Nephron progenitor cell (in vitro differentiated cells): Measurements from ENCODE around the gene SLC43A2.

ENCODE experiments used
- DNase-seq: peaks from one replicate; pipeline ENCODE4 v3.0.0; 2021
- H3K27ac Mint-ChIP-seq: 2 replicates; pipeline ENCODE4 v1.8.0; 2021; ENCODE audit warnings: mild to moderate bottlenecking, moderate library complexity, mixed read lengths
- H3K27me3 Mint-ChIP-seq: 2 replicates; pipeline ENCODE4 v1.8.0; 2021; ENCODE audit warnings: mild to moderate bottlenecking, low read depth, mixed read lengths; ENCODE audit not compliant: poor library complexity
- H3K36me3 Mint-ChIP-seq: 2 replicates; pipeline ENCODE4 v1.8.0; 2021; ENCODE audit warnings: low read depth, mixed read lengths
- H3K4me1 Mint-ChIP-seq: 2 replicates; pipeline ENCODE4 v1.8.0; 2021; ENCODE audit warnings: mixed read lengths
- H3K4me3 Mint-ChIP-seq: 2 replicates; pipeline ENCODE4 v1.8.0; 2021; ENCODE audit warnings: mild to moderate bottlenecking, moderate library complexity, mixed read lengths
- H3K9me3 Mint-ChIP-seq: 2 replicates; pipeline ENCODE4 v1.8.0; 2021; ENCODE audit warnings: mild to moderate bottlenecking, moderate library complexity, mixed read lengths
- CTCF ChIP-seq: fragments of 200-600 bp; sonication (generic); IDR thresholded peaks from 2 replicates; pipeline ENCODE4 v1.5.0; 2021; ENCODE audit warnings: antibody characterized with exemption

The SLC43A2 gene

GRCh38 chr17:1625581-1625980, 3.1 kb downstream of the SLC43A2 start:
- TF ChIP-seq CTCF = no peak
- peaks cover 33% of the 10 kb centered on the region for H3K27me3 Mint-ChIP-seq

GRCh38 chr17:1625053-1625452, 3.6 kb downstream of the SLC43A2 start:
- Mint-ChIP-seq H3K36me3 (no peaks in the 10 kb centered on the region), H3K4me3 (no peak overlapping the region), H3K9me3 (no peaks in the 10 kb centered on the region), H3K27me3 (peaks cover 28% of the 10 kb centered on the region), H3K27ac (no peak overlapping the region), H3K4me1 (peaks cover 41% of the 10 kb centered on the region)
- no peak for TF ChIP-seq CTCF
- DNase-seq = no peak

More at GRCh38 chr17:1625581-1625980, 3.1 kb downstream of the SLC43A2 start:
- DNase-seq = no peak
- peaks cover 40% of the 10 kb centered on the region for H3K4me1 Mint-ChIP-seq
- H3K27ac Mint-ChIP-seq = no peak overlapping the region
- no peaks in the 10 kb centered on the region for H3K9me3 Mint-ChIP-seq
- no peaks in the 10 kb centered on the region for H3K36me3 Mint-ChIP-seq
- peak overlapping the region; percentile 72 for H3K4me3 Mint-ChIP-seq

DNA sequence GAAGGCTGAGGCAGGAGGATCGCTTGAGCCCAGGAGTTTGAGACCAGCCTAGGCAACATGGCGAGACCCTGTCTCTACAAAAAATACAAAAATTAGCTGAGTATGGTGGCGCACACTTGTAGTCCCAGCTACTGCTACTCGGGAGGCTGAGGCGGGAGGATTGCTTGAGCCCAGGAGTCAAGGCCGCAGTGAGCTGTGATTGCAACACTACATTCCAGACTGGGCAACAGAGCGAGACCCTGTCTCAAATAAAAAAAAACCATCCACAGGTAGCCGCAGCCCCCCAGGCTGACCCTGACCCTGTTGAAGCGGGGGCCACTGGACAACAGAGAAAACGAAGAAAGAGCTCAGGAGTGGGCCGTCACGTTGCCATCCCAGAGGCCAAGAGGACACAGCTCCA, 4.0 kb downstream of the SLC43A2 start:
- Mint-ChIP-seq H3K4me1 (peaks cover 44% of the 10 kb centered on the region), H3K36me3 (no peaks in the 10 kb centered on the region), H3K9me3 (no peaks in the 10 kb centered on the region), H3K27ac (no peak overlapping the region), H3K27me3 (peaks cover 26% of the 10 kb centered on the region), H3K4me3 (no peak overlapping the region)
- TF ChIP-seq CTCF = no peak
- no peak for DNase-seq

- TF ChIP-seq CTCF = no peak
- peaks cover 57% of the 10 kb centered on the region for H3K4me1 Mint-ChIP-seq
- H3K4me3 Mint-ChIP-seq = no peak overlapping the region
- DNase-seq = no peak
- no peaks in the 10 kb centered on the region for H3K36me3 Mint-ChIP-seq
- no peaks in the 10 kb centered on the region for H3K9me3 Mint-ChIP-seq
- H3K27me3 Mint-ChIP-seq = peaks cover 24% of the 10 kb centered on the region
- no peak overlapping the region for H3K27ac Mint-ChIP-seq
These were observed 5.5 kb downstream of the SLC43A2 start for GRCh38 chr17:1623057-1623630.

DNA sequence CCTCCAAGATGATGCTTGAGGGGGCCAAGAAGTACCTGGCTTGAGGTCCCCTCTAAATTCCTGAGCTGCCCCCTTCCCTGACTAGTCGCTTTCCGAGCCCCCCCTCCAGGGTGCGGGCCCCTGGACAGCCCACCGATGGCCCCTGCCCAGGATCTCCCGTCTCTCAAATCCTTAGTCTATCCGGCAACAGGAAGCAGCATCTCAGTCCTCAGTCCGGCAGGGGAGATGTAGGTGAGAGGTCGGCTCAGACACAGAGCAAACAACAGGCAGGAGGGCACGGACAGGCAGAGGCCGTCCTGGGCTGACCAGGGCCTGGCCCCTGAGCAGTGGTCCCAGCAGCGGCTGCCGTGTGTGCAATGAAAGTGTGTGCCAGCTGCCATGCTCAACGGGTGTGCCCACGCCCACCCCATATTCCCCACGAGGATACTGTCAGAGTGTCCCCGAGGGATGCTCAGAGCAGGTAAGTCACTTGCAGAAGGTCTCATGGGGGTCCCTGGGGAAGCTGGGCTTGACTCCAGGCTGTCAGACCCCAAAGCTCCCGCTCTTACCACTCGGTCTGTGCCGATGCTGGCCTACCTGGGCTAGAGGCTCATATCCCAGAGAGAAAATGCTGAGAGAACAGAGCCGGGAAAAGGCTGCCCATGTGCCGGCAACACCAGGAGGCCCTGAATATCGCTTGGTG, 7.2 kb downstream of the SLC43A2 start:
- peak; percentile 13 for DNase-seq
- no peak overlapping the region for H3K27ac Mint-ChIP-seq
- H3K36me3 Mint-ChIP-seq = no peaks in the 10 kb centered on the region
- H3K4me3 Mint-ChIP-seq = peak overlapping the region; percentile 58
- peaks cover 55% of the 10 kb centered on the region for H3K4me1 Mint-ChIP-seq
- H3K9me3 Mint-ChIP-seq = no peaks in the 10 kb centered on the region
- no peak for TF ChIP-seq CTCF
- H3K27me3 Mint-ChIP-seq = peaks cover 11% of the 10 kb centered on the region

DNA sequence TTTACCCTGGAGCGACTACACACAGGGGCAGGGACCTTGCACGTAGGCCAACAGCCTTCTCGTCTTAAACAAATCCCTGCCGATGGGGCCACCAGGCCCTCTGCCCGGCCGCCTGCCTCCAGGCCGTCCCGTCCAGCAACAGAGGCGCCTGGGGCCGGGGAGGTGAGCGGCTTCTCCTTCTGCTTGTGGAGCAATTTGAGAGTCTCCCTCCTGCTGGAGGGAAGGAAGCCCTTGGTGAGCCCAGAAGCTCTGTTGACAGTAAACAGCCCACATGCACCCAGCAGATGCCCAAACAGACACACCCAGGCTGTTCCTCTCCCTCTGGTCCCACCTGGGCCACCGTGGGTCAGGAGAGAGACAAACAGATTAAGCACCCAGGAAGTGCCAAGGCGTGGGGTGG, 8.1 kb downstream of the SLC43A2 start:
- Mint-ChIP-seq H3K9me3 (no peaks in the 10 kb centered on the region), H3K27me3 (peaks cover 6% of the 10 kb centered on the region), H3K4me1 (peaks cover 46% of the 10 kb centered on the region), H3K36me3 (no peaks in the 10 kb centered on the region), H3K4me3 (no peak overlapping the region), H3K27ac (peak overlapping the region; percentile 39)
- no peak for DNase-seq
- no peak for TF ChIP-seq CTCF
